ENCODE results near the gene CDH23. TPM values are rescaled to one million over a fixed set of nuclear protein-coding genes. Genes with fewer than 3 reads are reported as not detected.

The CDH23 gene
- total and polyA plus RNA-seq, 2 donors (not counting 1 experiment from before 2014, with no cell fraction given), result 0.37 to 0.89 TPM

GRCh38 chr10:71471957-71472365, 75.2 kb downstream of the CDH23 start:
- no peak overlapping the region for H3K27ac ChIP-seq (ENCODE audit: low read length in 2 of 2)
- no peaks in the 10 kb centered on the region for H3K9me3 Mint-ChIP-seq (ENCODE audit: insufficient read depth)
- CTCF ChIA-PET, result interaction anchor here (0.7 kb wide), 1 partner anchor 157 kb away, joined by 6 read pairs; no protein-coding TSS in a partner anchor

GRCh38 chr10:71472466-71472865, 75.7 kb downstream of the CDH23 start:
- ChIA-PET POLR2A (no interaction called here), CTCF (no interaction called here)
- no peaks in the 10 kb centered on the region for H3K79me2 ChIP-seq (ENCODE audit: control insufficient read depth, insufficient read depth, low read length)
- no peak overlapping the region for H2AFZ ChIP-seq (ENCODE audit: insufficient read depth, low read depth, low read length, poor library complexity, severe bottlenecking)
- intact Hi-C loops (cut with micrococcal nuclease), result no loop called here
- no peak overlapping the region for H3K4me3 ChIP-seq (ENCODE audit: control extremely low read depth in 1 of 5, extremely low read depth in 1 of 5, insufficient read depth in 1 of 5, low read depth in 2 of 5, low read length in 4 of 5)
- H3K36me3 ChIP-seq (replicated peaks in 1 of 2; ENCODE audit: control extremely low read depth in 1 of 2, control insufficient read depth in 1 of 2, extremely low read depth in 1 of 2, insufficient read depth in 2 of 2, low read length in 1 of 2), result no peaks in the 10 kb centered on the region
- no peak overlapping the region for H3K27ac Mint-ChIP-seq
- H3K27me3 Mint-ChIP-seq, result peaks cover 7% of the 10 kb centered on the region
- H3K27me3 ChIP-seq (replicated peaks in 1 of 4; ENCODE audit: control extremely low read depth in 1 of 4, control insufficient read depth in 3 of 4, insufficient read depth in 4 of 4, low read length in 3 of 4), result no peaks in the 10 kb centered on the region
- ATAC-seq (ENCODE audit: low read depth) (no peak), DNase-seq (no peak)
- no peak for TF ChIP-seq CTCF (IDR thresholded peaks at IDR 0.05)
- no peak for TF ChIP-seq EZH2 (IDR thresholded peaks at IDR 0.05; ENCODE audit: borderline replicate concordance, insufficient read depth, low read depth, low read length, poor library complexity, severe bottlenecking)
- no peak overlapping the region for H3K9ac ChIP-seq (ENCODE audit: low read length)
- no peak overlapping the region for H3K4me3 Mint-ChIP-seq
- H4K20me1 ChIP-seq (ENCODE audit: control insufficient read depth, insufficient read depth, low read length, poor library complexity, severe bottlenecking), result no peaks in the 10 kb centered on the region
- peaks cover 25% of the 10 kb centered on the region for H3K4me1 Mint-ChIP-seq
- H3K4me1 ChIP-seq (ENCODE audit: control insufficient read depth in 2 of 2, insufficient read depth in 2 of 2, low read length in 2 of 2), result peaks cover 23 to 25% of the 10 kb centered on the region in 2 donors
- H3K9me3 Mint-ChIP-seq (ENCODE audit: insufficient read depth), result no peaks in the 10 kb centered on the region
- H3K9me3 ChIP-seq (ENCODE audit: control extremely low read depth in 1 of 3, control insufficient read depth in 2 of 3, insufficient read depth in 1 of 3, low read length in 2 of 3), result peaks cover 0 to 12% (median 0%) of the 10 kb centered on the region in 3 donors
- no peak overlapping the region for H3K4me2 ChIP-seq (replicated peaks; ENCODE audit: low read depth, low read length, poor library complexity, severe bottlenecking)
- H3K27ac ChIP-seq (ENCODE audit: low read length in 2 of 2), result no peak overlapping the region
- 91% methylated on average over 3 of the region's 4 CpGs for WGBS (ENCODE audit: insufficient coverage)

More at GRCh38 chr10:71471957-71472365, 75.2 kb downstream of the CDH23 start:
- ATAC-seq (ENCODE audit: low read depth) (no peak), DNase-seq (no peak)
- Histone ChIP-seq H3K4me1 (ENCODE audit: control insufficient read depth in 2 of 2, insufficient read depth in 2 of 2, low read length in 2 of 2) (peaks cover 23 to 25% of the 10 kb centered on the region in 2 donors), H3K36me3 (replicated peaks in 1 of 2; ENCODE audit: control extremely low read depth in 1 of 2, control insufficient read depth in 1 of 2, extremely low read depth in 1 of 2, insufficient read depth in 2 of 2, low read length in 1 of 2) (no peaks in the 10 kb centered on the region), H3K9ac (ENCODE audit: low read length) (no peak overlapping the region), H3K79me2 (ENCODE audit: control insufficient read depth, insufficient read depth, low read length) (no peaks in the 10 kb centered on the region), H3K4me2 (replicated peaks; ENCODE audit: low read depth, low read length, poor library complexity, severe bottlenecking) (no peak overlapping the region), H3K27me3 (replicated peaks in 1 of 4; ENCODE audit: control extremely low read depth in 1 of 4, control insufficient read depth in 3 of 4, insufficient read depth in 4 of 4, low read length in 3 of 4) (no peaks in the 10 kb centered on the region), H4K20me1 (ENCODE audit: control insufficient read depth, insufficient read depth, low read length, poor library complexity, severe bottlenecking) (no peaks in the 10 kb centered on the region), H3K9me3 (ENCODE audit: control extremely low read depth in 1 of 3, control insufficient read depth in 2 of 3, insufficient read depth in 1 of 3, low read length in 2 of 3) (peaks cover 0 to 12% (median 0%) of the 10 kb centered on the region in 3 donors), H2AFZ (ENCODE audit: insufficient read depth, low read depth, low read length, poor library complexity, severe bottlenecking) (no peak overlapping the region), H3K4me3 (ENCODE audit: control extremely low read depth in 1 of 5, extremely low read depth in 1 of 5, insufficient read depth in 1 of 5, low read depth in 2 of 5, low read length in 4 of 5) (no peak overlapping the region)
- no peak overlapping the region for H3K4me3 Mint-ChIP-seq
- POLR2A ChIA-PET, result no interaction called here
- no peak overlapping the region for H3K27ac Mint-ChIP-seq
- peaks cover 23% of the 10 kb centered on the region for H3K4me1 Mint-ChIP-seq
- intact Hi-C loops (cut with micrococcal nuclease), result no loop called here
- peaks cover 7% of the 10 kb centered on the region for H3K27me3 Mint-ChIP-seq
- TF ChIP-seq EZH2 (IDR thresholded peaks at IDR 0.05; ENCODE audit: borderline replicate concordance, insufficient read depth, low read depth, low read length, poor library complexity, severe bottlenecking) (no peak), CTCF (IDR thresholded peaks at IDR 0.05) (no peak)
- 97% methylated on average over 5 of the region's 6 CpGs for WGBS (ENCODE audit: insufficient coverage)
